Peyer's patch (tissue), 4 donors: Measurements from ENCODE around the gene UGT2A3.

Source experiments
- CTCF ChIP-seq, 6 experiments: fragments of 450-650 bp in 4 of 6; fragments of 200-600 bp in 2 of 6; sonication (generic) in 1 of 6; IDR thresholded peaks; one replicate each; pipeline ENCODE4 v1.5.1; 2017 to 2019; ENCODE audit warnings: antibody characterized with exemption in 6 of 6, mild to moderate bottlenecking in 3 of 6, moderate library complexity in 1 of 6
- POLR2A ChIP-seq, 2 donors: fragments of 450-650 bp; IDR thresholded peaks; one replicate each; pipeline ENCODE4 v1.5.1; 2017; ENCODE audit warnings: antibody characterized with exemption in 2 of 2, mild to moderate bottlenecking in 2 of 2, moderate library complexity in 2 of 2

GRCh38 chr4:68885545-68885944 is 66.1 kb downstream of the UGT2A3 start:
- TF ChIP-seq CTCF (IDR thresholded peaks at IDR 0.05) (no peak), POLR2A (IDR thresholded peaks at IDR 0.05) (no peak)
